Measurements from ENCODE around the gene DACH1. TPM values are rescaled to one million over a fixed set of nuclear protein-coding genes. Genes with fewer than 3 reads are reported as not detected.
"Not testable (repeated sequence)": the region's sequence is repeated elsewhere in the genome, so short reads cannot be mapped to it uniquely, and the experiment has no call there.

DACH1 gene
- total RNA-seq, 1 donor from 2014 or later: 8.1 TPM

DNA sequence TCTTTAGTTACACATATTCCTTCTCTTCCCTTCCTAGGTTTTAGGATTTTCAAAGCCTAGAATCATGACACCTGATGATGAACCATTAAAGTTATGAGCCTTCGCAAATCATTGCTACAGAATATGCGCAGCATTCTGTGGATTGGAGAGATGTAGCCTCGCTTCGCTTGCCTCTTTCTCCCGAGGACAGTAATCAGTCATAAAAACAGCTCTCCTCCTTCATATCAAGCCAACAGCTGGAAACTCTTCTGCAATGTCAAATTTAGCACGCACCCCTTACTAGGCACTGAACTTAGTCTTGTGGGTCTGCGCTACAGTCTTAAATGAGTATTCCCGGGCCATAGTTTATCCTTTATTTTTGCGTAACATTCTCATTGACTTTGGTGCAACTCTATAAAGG, 79.6 kb downstream of the DACH1 start:
- DNase-seq (no peak), ATAC-seq (no peak)
- Histone ChIP-seq H3K9me3 (no peaks in the 10 kb centered on the region), H3K4me3 (no peak overlapping the region), H3K4me1 (no peaks in the 10 kb centered on the region), H3K27me3 (ENCODE audit: low read depth) (no peaks in the 10 kb centered on the region), H3K36me3 (no peaks in the 10 kb centered on the region), H3K27ac (no peak overlapping the region)
- intact Hi-C loops (cut with DNase I): no loop called here
- TF ChIP-seq, protein P1, sequence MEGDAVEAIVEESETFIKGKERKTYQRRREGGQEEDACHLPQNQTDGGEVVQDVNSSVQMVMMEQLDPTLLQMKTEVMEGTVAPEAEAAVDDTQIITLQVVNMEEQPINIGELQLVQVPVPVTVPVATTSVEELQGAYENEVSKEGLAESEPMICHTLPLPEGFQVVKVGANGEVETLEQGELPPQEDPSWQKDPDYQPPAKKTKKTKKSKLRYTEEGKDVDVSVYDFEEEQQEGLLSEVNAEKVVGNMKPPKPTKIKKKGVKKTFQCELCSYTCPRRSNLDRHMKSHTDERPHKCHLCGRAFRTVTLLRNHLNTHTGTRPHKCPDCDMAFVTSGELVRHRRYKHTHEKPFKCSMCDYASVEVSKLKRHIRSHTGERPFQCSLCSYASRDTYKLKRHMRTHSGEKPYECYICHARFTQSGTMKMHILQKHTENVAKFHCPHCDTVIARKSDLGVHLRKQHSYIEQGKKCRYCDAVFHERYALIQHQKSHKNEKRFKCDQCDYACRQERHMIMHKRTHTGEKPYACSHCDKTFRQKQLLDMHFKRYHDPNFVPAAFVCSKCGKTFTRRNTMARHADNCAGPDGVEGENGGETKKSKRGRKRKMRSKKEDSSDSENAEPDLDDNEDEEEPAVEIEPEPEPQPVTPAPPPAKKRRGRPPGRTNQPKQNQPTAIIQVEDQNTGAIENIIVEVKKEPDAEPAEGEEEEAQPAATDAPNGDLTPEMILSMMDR (IDR thresholded peaks at IDR 0.05): no peak

DNA sequence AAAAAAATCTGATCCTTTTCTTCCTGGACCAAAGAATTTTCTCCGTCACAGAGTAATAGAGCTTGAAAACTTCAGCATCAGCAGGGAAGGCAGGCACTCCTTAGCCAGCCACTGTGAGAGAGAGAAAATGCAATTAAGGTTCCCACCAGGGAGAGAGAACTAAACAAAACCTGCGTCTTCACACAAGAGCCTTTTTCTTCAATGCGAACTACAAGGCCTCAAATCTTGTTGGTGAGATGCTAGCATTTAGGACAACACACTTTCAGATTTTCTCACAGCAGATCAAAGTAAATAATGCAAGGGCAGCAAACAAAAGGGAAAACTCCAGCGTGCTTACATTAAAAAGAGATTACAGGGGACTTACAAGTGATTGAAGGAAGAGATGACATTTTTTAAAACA, 80.1 kb downstream of the DACH1 start:
- H3K4me1 ChIP-seq: no peaks in the 10 kb centered on the region
- H3K9me3 ChIP-seq: no peaks in the 10 kb centered on the region
- no peaks in the 10 kb centered on the region for H3K36me3 ChIP-seq
- H3K27me3 ChIP-seq (ENCODE audit: low read depth): no peaks in the 10 kb centered on the region
- ATAC-seq: no peak
- TF ChIP-seq, protein P1 (IDR thresholded peaks at IDR 0.05): no peak
- H3K27ac ChIP-seq: no peak overlapping the region
- H3K4me3 ChIP-seq: no peak overlapping the region
- no peak for DNase-seq
- intact Hi-C loops (cut with DNase I): no loop called here

DNA sequence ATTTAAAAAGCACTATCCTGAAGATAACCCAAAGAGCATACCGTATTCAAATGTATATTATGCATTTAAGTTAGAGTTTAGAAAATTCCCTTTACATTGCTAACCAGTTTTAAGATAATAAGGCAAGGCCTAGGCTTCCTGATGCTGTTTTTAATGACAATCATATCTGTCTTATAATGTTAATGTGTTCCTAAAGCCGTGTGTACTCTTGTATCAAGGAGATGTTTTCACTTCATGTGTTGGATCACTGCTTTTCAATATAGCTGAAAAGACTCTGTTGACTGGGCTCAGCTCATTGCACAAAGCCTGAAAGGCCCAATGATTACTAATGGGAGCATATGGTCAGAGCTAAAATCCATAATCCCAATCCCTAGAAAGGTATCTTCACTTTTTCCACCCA, 81.6 kb downstream of the DACH1 start:
- Histone ChIP-seq H3K4me3 (no peak overlapping the region), H3K36me3 (no peaks in the 10 kb centered on the region), H3K27ac (no peak overlapping the region), H3K27me3 (ENCODE audit: low read depth) (no peaks in the 10 kb centered on the region), H3K9me3 (no peaks in the 10 kb centered on the region), H3K4me1 (no peaks in the 10 kb centered on the region)
- no peak for DNase-seq
- ATAC-seq: no peak
- TF ChIP-seq, protein P1 (IDR thresholded peaks at IDR 0.05): no peak
- intact Hi-C loops (cut with DNase I): no loop called here

DNA sequence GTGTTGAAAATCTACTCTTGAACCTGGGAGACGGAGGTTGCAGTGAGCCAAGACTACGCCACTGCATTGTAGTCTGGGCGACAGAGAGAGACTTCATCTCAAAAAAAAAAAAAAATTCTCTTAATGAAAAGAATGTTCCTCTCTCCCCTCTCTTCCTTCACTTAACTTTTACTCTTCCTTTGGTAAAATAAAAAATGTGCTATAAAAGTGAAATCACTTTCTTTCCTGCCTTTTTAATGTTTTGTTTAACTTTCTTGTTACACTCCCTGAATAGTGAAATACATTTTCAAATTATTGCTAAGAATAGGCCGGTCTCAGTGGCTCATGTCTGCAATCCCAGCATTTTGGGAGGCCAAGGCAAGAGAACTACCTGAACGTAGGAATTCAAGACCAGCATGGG, 86.5 kb downstream of the DACH1 start:
- no peak overlapping the region for H3K4me3 ChIP-seq
- H3K9me3 ChIP-seq: no peaks in the 10 kb centered on the region
- no peak overlapping the region for H3K27ac ChIP-seq
- H3K27me3 ChIP-seq (ENCODE audit: low read depth): no peaks in the 10 kb centered on the region
- no peaks in the 10 kb centered on the region for H3K36me3 ChIP-seq
- no peaks in the 10 kb centered on the region for H3K4me1 ChIP-seq
- TF ChIP-seq, protein P1 (IDR thresholded peaks at IDR 0.05): no peak
- no peak for ATAC-seq
- intact Hi-C loops (cut with DNase I): no loop called here
- DNase-seq: no peak

DNA sequence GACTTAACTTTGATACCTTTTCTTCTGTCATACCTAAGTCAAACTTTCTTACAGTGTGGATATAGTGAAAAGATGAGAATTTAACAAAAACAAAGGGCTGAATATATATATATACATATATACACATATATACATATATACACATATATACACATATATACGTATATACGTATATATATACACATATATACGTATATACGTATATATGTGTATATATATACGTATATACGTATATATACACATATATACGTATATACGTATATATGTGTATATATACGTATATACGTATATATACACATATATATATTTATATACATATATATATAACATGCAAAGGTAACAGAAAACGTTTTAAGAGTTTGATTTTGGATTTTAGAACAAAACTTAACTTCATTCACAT, 88.0 kb downstream of the DACH1 start:
- ATAC-seq; H3K36me3 ChIP-seq; H3K27me3 ChIP-seq (ENCODE audit: low read depth); H3K9me3 ChIP-seq; DNase-seq; H3K4me3 ChIP-seq; intact Hi-C loops (cut with DNase I); H3K27ac ChIP-seq; H3K4me1 ChIP-seq: not testable (repeated sequence)

DNA sequence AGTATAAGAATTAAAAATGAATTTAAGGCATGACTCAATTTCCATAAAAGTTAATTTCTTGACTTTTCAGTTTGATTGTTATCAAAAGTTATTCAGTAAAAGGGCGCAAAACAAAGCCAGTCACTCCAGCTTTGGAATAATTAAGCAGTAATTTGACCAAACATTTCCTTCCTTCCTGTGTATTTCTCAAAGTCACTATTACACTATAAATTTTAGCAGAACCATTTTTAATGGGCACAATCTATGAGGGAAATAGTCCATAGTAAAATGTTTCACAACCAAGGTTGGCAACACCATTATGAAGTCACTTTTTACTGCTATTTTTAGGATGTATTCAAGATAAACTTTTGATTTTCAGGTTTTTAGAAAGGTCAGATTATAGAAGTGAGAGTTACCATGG, 91.0 kb downstream of the DACH1 start:
- Histone ChIP-seq H3K27me3 (ENCODE audit: low read depth) (no peaks in the 10 kb centered on the region), H3K4me3 (no peak overlapping the region), H3K27ac (no peak overlapping the region), H3K4me1 (no peaks in the 10 kb centered on the region), H3K36me3 (no peaks in the 10 kb centered on the region), H3K9me3 (no peaks in the 10 kb centered on the region)
- intact Hi-C loops (cut with DNase I): no loop called here
- ATAC-seq (no peak), DNase-seq (no peak)
- TF ChIP-seq, protein P1 (IDR thresholded peaks at IDR 0.05): no peak
